A549 (cell line): Measurements from ENCODE around the gene ARMS2.

Experiments used
- CEBPB ChIP-seq, 2 experiments: fragments of >200 bp in 1 of 2; sonication (Bioruptor Twin) in 1 of 2; formaldehyde crosslinking in 1 of 2; IDR thresholded peaks; 2 replicates each; pipeline ENCODE4 v1.6.1; 2012 to 2016
- ELK1 ChIP-seq: fragments of 150-350 bp; IDR thresholded peaks from 2 replicates; pipeline ENCODE4 v1.6.1; 2014; ENCODE audit warnings: low read depth, mild to moderate bottlenecking, low read length
- EP300 ChIP-seq, 2 experiments: fragments of >200 bp; sonication (Bioruptor Twin); formaldehyde crosslinking; IDR thresholded peaks; 2 replicates in 1 of 2; 3 replicates in 1 of 2; pipeline ENCODE4 v1.6.1; 2016 to 2017
- ESRRA ChIP-seq: fragments of 150-350 bp; IDR thresholded peaks from 2 replicates; pipeline ENCODE4 v1.6.1; 2014; ENCODE audit warnings: mild to moderate bottlenecking, low read length, borderline replicate concordance
- POLR2A ChIP-seq: IDR thresholded peaks from 2 replicates; pipeline ENCODE4 v1.6.1; 2012; ENCODE audit warnings: mild to moderate bottlenecking, low read length
- RAD21 ChIP-seq, 2 experiments: fragments of >200 bp in 1 of 2; sonication (Bioruptor Twin) in 1 of 2; formaldehyde crosslinking in 1 of 2; IDR thresholded peaks in 1 of 2; conservative IDR thresholded peaks in 1 of 2; 2 replicates in 1 of 2; 3 replicates in 1 of 2; pipeline ENCODE4 v1.6.1; 2012 to 2018; ENCODE audit warnings: inconsistent platforms in 1 of 2
- RFX5 ChIP-seq: fragments of 450-650 bp; IDR thresholded peaks from 2 replicates; pipeline ENCODE4 v1.7.1; 2014; ENCODE audit warnings: antibody characterized with exemption, mild to moderate bottlenecking, moderate library complexity
- TF ChIP-seq, protein P1 (sequence below): fragments of 200-600 bp; sonication (generic); IDR thresholded peaks from 2 replicates; pipeline ENCODE4 v1.6.1; 2016; ENCODE audit warnings: antibody characterized with exemption, mild to moderate bottlenecking, moderate library complexity
- TF ChIP-seq, protein P2 (sequence below): fragments of >200 bp; sonication (Bioruptor Twin); formaldehyde crosslinking; IDR thresholded peaks from 3 replicates; pipeline ENCODE4 v1.5.1; 2016
- TF ChIP-seq, protein P3 (sequence below): fragments of 250-450 bp; sonication (Bioruptor Pico); IDR thresholded peaks from 2 replicates; pipeline ENCODE4 v1.5.0; 2021; ENCODE audit warnings: mild to moderate bottlenecking, moderate library complexity, borderline replicate concordance

- TF ChIP-seq, protein P1, sequence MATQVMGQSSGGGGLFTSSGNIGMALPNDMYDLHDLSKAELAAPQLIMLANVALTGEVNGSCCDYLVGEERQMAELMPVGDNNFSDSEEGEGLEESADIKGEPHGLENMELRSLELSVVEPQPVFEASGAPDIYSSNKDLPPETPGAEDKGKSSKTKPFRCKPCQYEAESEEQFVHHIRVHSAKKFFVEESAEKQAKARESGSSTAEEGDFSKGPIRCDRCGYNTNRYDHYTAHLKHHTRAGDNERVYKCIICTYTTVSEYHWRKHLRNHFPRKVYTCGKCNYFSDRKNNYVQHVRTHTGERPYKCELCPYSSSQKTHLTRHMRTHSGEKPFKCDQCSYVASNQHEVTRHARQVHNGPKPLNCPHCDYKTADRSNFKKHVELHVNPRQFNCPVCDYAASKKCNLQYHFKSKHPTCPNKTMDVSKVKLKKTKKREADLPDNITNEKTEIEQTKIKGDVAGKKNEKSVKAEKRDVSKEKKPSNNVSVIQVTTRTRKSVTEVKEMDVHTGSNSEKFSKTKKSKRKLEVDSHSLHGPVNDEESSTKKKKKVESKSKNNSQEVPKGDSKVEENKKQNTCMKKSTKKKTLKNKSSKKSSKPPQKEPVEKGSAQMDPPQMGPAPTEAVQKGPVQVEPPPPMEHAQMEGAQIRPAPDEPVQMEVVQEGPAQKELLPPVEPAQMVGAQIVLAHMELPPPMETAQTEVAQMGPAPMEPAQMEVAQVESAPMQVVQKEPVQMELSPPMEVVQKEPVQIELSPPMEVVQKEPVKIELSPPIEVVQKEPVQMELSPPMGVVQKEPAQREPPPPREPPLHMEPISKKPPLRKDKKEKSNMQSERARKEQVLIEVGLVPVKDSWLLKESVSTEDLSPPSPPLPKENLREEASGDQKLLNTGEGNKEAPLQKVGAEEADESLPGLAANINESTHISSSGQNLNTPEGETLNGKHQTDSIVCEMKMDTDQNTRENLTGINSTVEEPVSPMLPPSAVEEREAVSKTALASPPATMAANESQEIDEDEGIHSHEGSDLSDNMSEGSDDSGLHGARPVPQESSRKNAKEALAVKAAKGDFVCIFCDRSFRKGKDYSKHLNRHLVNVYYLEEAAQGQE: no peak
- TF ChIP-seq, protein P2, sequence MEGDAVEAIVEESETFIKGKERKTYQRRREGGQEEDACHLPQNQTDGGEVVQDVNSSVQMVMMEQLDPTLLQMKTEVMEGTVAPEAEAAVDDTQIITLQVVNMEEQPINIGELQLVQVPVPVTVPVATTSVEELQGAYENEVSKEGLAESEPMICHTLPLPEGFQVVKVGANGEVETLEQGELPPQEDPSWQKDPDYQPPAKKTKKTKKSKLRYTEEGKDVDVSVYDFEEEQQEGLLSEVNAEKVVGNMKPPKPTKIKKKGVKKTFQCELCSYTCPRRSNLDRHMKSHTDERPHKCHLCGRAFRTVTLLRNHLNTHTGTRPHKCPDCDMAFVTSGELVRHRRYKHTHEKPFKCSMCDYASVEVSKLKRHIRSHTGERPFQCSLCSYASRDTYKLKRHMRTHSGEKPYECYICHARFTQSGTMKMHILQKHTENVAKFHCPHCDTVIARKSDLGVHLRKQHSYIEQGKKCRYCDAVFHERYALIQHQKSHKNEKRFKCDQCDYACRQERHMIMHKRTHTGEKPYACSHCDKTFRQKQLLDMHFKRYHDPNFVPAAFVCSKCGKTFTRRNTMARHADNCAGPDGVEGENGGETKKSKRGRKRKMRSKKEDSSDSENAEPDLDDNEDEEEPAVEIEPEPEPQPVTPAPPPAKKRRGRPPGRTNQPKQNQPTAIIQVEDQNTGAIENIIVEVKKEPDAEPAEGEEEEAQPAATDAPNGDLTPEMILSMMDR: no peak
- TF ChIP-seq RAD21 (conservative IDR thresholded peaks at IDR 0.05 in 1 of 2, IDR thresholded peaks at IDR 0.05 in 1 of 2) (no peak), POLR2A (no peak), EP300 (IDR thresholded peaks at IDR 0.05) (no peak), CEBPB (IDR thresholded peaks at IDR 0.05) (no peak), ESRRA (no peak), RFX5 (no peak), ELK1 (no peak)
- TF ChIP-seq, protein P3, sequence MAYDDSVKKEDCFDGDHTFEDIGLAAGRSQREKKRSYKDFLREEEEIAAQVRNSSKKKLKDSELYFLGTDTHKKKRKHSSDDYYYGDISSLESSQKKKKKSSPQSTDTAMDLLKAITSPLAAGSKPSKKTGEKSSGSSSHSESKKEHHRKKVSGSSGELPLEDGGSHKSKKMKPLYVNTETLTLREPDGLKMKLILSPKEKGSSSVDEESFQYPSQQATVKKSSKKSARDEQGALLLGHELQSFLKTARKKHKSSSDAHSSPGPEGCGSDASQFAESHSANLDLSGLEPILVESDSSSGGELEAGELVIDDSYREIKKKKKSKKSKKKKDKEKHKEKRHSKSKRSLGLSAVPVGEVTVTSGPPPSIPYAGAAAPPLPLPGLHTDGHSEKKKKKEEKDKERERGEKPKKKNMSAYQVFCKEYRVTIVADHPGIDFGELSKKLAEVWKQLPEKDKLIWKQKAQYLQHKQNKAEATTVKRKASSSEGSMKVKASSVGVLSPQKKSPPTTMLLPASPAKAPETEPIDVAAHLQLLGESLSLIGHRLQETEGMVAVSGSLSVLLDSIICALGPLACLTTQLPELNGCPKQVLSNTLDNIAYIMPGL (CRISPR knock-in tag): no peak
These were observed 8.3 kb downstream of the ARMS2 start for GRCh38 chr10:122462533-122463465.
